ENCODE measurements around the gene CCDC187.

Gene CCDC187

DNA sequence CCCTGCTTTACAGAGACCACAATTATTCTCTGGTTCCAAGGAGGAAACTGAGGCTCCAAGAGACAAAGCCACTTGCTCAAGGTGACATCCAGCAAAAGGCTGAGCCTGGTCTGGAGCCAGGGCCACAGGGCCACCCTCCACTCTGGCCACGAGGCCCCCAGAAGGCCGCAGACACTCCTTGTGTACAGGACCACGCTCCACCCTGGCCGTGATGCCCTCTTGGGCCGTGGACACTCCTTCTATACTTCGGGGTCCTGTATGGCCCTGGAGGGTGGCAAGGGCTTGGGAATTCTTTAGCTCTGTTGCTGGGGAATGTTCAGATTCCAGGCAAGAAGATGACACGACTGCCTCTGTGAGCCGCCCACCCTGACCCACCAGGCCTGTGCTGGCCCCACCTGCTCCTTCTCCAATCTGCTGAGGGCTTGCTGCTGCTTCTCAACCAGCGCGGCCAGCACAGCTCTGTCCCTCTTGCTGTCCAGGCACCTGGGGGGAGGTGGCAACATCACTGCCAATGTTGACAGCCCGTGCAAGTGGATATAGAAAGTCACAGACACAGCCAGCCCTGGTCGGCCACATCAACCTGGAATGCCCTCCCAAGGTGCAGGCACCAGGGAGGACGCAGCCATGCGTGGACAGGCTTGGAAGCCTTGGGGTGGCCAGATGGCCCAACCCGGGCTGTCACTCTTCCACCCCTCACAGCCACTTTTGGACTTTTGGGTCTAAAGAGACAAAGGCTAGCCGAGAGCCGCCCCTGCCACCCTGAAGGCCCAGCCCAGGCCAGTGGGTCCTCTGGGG is 38.1 kb downstream of the CCDC187 start:
- DNase-seq, result no peak

- DNase-seq, result no peak
Observed at GRCh38 chr9:136264441-136265405, 39.2 kb downstream of the CCDC187 start.

- no peak for DNase-seq
Observed at GRCh38 chr9:136264031-136264430, 39.9 kb downstream of the CCDC187 start.

DNA sequence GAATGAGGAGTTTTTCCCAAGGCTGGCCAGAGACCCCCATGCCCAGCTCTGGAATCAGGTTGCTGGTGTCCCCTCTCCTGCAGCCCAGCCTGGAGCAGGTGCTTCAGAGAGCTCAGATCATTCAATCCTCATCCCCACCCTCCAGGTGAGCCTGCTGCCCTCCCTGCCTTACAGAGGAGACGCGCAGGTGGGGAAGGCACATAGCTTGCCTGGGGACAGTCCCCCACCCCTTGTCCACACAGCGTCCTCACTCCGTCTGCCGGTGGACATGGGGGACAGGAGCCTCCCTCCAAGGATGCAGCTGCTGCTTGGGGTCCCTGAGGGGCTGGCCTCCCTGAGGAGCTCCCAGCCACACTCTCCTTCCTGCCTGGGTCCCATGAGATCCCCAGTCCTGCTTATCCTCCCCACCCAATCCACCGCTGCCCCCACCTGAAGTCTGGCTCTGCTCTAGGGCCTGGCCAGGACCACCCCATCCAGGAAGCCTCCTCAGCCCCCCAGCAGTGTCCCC is 41.2 kb downstream of the CCDC187 start:
- DNase-seq, result no peak

- DNase-seq, result no peak
Observed at GRCh38 chr9:136261686-136262430, 42.0 kb downstream of the CCDC187 start.

DNA sequence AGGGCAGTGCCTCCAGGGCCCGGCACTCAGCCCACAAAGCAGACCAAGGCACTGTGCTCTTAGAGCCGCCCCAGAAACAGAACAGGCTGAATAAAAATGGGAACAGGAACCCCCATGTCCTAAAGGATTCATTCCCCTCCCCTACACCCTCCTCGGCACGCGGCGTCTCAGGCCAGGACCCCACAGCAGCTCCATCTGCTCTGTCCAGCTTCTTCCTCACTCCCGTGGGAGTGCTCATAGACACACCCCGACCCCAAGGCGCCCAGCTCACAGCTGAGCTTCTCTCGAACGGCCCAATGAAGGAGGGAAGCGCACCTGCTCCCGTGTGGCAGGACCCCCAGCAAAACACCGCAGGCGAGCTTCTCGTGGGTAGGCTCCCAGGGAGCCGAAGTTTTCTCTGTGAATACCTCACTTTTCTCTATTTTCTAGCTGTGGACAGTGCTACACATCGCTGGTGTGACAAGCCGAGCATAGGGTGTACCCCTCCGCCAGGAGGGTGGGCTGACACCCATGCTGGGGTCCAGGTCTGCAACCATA is 42.9 kb downstream of the CCDC187 start:
- no peak for DNase-seq

- no peak for DNase-seq
Observed at GRCh38 chr9:136260521-136260920, 43.4 kb downstream of the CCDC187 start.

GRCh38 chr9:136259836-136260235 is 44.1 kb downstream of the CCDC187 start:
- DNase-seq, result no peak

GRCh38 chr9:136259517-136259813 is 44.4 kb downstream of the CCDC187 start:
- no peak for DNase-seq

GRCh38 chr9:136258786-136259516 is 44.9 kb downstream of the CCDC187 start:
- no peak for DNase-seq

- DNase-seq, result no peak
Observed at GRCh38 chr9:136258299-136258625, 45.6 kb downstream of the CCDC187 start.

- DNase-seq, result no peak
Observed at GRCh38 chr9:136257381-136258298, 46.3 kb downstream of the CCDC187 start.

- no peak for DNase-seq
Observed at GRCh38 chr9:136255896-136256890, 47.7 kb downstream of the CCDC187 start.

- no peak for DNase-seq
Observed at GRCh38 chr9:136255166-136255538, 48.7 kb downstream of the CCDC187 start.

DNA sequence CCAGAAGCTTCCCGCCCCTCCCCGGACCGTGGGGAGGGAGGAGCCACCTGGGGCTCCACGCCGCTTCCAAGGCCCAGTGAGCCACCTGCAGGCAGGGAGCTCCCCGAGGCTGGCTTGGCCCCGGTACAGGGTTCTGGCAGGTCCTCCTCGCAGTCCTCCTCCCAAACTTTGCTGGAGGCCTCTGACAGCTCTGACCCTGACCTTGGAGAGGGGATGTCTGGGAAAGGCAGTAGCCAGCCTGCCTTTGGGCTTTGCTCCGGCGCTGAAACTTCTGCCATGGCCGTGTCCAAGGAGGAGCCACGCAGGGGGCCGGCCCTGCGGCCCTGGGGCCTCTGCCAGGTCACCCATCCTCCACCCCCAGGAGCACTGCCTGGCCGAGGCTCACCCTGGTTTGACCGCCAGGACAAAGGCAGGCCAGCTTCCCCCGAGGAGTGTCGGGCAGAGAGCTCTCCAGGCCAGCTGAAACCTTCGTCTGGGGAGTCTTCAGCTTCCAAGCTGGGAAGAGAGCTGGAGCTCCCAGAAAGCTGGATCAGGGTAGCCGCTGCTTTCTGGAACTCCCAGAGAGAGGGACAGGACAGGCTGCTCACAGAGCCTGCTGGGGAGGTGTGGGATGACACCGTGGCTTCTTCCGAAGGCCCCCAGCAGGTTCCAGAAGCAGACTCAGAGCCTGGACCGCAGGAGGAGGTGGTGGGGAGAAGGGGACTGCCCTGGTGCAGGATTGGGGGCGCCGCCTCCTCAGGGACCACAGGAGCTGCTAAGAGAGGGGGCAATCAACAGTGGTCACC is 49.3 kb downstream of the CCDC187 start:
- DNase-seq, result no peak

DNA sequence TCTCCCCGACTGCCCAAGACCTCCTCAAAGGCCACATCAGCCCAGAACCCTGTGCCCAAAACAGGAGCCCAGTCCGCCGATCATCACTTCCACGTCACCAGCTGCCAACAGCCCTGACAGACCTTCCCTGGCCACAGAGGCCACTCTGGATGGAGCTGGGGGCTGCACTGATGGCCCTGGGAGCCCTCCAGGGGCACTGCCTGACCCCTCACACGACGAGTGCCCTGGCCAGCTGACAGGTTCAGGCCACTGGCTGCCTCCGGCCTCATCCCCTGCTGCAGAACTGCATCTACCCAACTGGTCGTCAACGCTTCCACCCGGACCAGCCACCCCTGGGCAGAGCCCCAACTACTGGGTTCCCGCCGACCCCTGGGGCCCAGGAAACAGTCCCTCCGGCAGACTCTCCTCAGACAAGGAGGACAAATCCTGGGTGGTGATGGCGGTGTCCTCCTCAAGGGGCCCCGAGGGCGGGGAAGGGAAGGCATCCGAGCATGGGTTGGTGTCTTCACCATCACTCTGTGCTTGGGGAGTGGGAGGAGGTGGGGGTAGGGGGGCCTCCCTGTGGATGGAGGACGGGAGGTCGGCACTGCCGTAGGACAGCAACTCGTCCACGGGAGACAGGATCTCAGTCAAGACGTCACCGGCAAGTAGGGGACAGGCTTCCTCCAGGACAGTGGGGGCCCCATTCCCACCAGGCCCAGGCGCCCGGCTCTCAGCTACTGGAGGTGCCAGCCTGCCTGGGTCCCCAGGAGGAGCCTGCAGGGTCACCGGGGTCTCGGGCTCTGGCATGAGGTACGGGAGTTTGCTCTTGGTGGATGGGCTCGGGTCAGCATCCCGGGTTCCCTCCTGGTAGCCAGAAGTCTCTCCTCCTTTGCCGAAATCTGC is 50.4 kb downstream of the CCDC187 start:
- DNase-seq, result no peak

GRCh38 chr9:136252846-136253245 is 51.0 kb downstream of the CCDC187 start:
- no peak for DNase-seq

DNA sequence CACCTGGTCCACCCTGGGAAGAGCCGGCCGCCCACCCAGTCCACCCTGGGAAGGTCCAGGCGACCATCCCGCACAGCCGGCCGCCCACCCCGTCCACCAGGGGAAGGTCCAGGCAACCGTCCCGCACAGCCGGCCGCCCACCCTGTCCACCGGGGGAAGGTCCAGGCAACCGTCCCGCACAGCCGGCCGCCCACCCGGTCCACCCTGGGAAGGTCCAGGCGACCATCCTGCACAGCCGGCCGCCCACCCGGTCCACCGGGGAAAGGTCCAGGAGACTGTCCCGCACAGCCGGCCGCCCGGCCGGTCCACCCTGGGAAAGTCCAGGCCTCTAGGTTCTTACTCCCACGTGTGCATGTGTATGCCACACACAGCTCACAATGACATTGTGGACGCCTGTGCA is 51.6 kb downstream of the CCDC187 start:
- DNase-seq, result no peak

All from DMS 273 treated with DMSO at 0.1 percent for 48 hours (cell line).